Measurements from ENCODE around the gene KLF16. TPM values are rescaled to one million over a fixed set of nuclear protein-coding genes. Genes with fewer than 3 reads are reported as not detected.
A peak's percentile ranks its signal among the peaks of the same experiment; 100 is the strongest.

KLF16 gene
- total and polyA plus RNA-seq, 9 of the 15 experiments (the other 6 are each of a cell fraction or from before 2014, with no cell fraction given) = 0.04 to 60.4 (median 6.8) TPM

DNA sequence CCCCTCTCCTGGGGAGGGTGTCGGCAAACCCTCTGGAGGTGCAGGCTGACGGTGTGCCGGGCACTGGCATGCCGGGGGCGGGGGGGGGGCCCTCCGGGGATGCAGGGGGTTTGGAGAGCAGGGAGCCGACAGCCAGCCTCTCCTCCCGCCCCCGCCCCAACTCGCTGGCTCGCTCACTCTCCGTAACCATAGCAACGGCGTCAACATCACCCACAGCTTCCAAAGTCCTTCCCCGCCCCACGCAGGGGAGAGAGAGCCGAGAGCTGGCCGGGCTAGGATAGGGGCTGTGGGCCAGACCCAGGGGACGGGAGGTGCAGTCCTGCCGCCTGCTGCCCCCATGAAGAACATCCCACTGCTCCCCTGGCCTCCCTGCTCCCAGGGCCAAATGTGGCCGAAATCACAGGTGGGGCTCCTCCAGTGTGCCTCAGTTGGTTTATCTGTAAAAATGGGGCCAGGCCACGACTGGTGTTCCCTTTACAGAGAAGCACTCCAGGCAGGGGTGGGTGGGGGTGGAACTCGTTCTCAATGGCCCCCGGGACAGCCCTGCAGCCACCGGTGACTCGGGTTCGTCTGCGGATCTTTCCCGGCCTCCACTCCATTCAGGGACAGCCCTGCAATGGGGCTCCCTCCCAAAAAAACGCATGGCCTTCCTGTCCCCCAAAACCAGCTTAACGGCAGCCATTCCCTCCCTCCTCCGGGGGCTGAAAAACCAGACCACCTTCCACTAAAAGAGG lies 3.2 kb downstream of the KLF16 start (continued):
- TF ChIP-seq, protein P1, sequence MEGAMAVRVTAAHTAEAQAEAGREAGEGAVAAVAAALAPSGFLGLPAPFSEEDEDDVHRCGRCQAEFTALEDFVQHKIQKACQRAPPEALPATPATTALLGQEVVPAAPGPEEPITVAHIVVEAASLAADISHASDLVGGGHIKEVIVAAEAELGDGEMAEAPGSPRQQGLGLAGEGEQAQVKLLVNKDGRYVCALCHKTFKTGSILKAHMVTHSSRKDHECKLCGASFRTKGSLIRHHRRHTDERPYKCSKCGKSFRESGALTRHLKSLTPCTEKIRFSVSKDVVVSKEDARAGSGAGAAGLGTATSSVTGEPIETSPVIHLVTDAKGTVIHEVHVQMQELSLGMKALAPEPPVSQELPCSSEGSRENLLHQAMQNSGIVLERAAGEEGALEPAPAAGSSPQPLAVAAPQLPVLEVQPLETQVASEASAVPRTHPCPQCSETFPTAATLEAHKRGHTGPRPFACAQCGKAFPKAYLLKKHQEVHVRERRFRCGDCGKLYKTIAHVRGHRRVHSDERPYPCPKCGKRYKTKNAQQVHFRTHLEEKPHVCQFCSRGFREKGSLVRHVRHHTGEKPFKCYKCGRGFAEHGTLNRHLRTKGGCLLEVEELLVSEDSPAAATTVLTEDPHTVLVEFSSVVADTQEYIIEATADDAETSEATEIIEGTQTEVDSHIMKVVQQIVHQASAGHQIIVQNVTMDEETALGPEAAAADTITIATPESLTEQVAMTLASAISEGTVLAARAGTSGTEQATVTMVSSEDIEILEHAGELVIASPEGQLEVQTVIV (CRISPR knock-in tag; IDR thresholded peaks at IDR 0.05; ENCODE audit: borderline replicate concordance) = no peak
- TF ChIP-seq NUFIP1 (IDR thresholded peaks at IDR 0.05; ENCODE audit: partially characterized antibody) (no peak), PYGO2 (tag; IDR thresholded peaks at IDR 0.05) (no peak), CREM (IDR thresholded peaks at IDR 0.05; ENCODE audit: low read depth) (no peak), CHCHD3 (CRISPR knock-in tag; IDR thresholded peaks at IDR 0.05) (no peak), ZNF384 (IDR thresholded peaks at IDR 0.05; ENCODE audit: low read depth, low read length) (no peak), BMI1 (IDR thresholded peaks at IDR 0.05; ENCODE audit: low read length) (peak; percentile 89), MYC (IDR thresholded peaks at IDR 0.05; ENCODE audit: low read depth, low read length) (0 out of 2 replicates have a peak, but pooled peaks have one; percentile 11), MYC (CRISPR knock-in tag; IDR thresholded peaks at IDR 0.05; ENCODE audit: borderline replicate concordance, low read depth) (no peak), FOXJ3 (CRISPR knock-in tag; IDR thresholded peaks at IDR 0.05) (peak; percentile 92), TEAD4 (IDR thresholded peaks at IDR 0.05; ENCODE audit: low read length) (no peak), TEAD4 (CRISPR knock-in tag; IDR thresholded peaks at IDR 0.05; ENCODE audit: borderline replicate concordance) (no peak)
- TF ChIP-seq, protein P2, sequence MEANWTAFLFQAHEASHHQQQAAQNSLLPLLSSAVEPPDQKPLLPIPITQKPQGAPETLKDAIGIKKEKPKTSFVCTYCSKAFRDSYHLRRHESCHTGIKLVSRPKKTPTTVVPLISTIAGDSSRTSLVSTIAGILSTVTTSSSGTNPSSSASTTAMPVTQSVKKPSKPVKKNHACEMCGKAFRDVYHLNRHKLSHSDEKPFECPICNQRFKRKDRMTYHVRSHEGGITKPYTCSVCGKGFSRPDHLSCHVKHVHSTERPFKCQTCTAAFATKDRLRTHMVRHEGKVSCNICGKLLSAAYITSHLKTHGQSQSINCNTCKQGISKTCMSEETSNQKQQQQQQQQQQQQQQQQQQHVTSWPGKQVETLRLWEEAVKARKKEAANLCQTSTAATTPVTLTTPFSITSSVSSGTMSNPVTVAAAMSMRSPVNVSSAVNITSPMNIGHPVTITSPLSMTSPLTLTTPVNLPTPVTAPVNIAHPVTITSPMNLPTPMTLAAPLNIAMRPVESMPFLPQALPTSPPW (CRISPR knock-in tag; IDR thresholded peaks at IDR 0.05) = peak; percentile 78
